ENCODE data around the gene SVIL.

The SVIL gene

GRCh38 chr10:29534590-29534989 is 100.2 kb downstream of the SVIL start:
- no peak for DNase-seq (ENCODE audit: low read depth)
- Histone ChIP-seq H3K4me3 (ENCODE audit: low read length) (peak overlapping the region; percentile 68), H3K36me3 (ENCODE audit: control insufficient read depth, insufficient read depth, low read length, severe bottlenecking) (peaks cover 56% of the 10 kb centered on the region), H3K4me1 (ENCODE audit: control insufficient read depth, insufficient read depth, low read length) (peaks cover 26% of the 10 kb centered on the region), H3K27me3 (replicated peaks; ENCODE audit: control insufficient read depth, insufficient read depth, low read length) (no peaks in the 10 kb centered on the region), H3K9ac (ENCODE audit: low read length) (peak overlapping the region; percentile 68), H3K9me3 (ENCODE audit: control insufficient read depth, low read length) (no peaks in the 10 kb centered on the region)

GRCh38 chr10:29533696-29534285 is 101.0 kb downstream of the SVIL start:
- DNase-seq (ENCODE audit: low read depth) = no peak
- Histone ChIP-seq H3K9ac (ENCODE audit: low read length) (no peak overlapping the region), H3K4me3 (ENCODE audit: low read length) (no peak overlapping the region), H3K9me3 (ENCODE audit: control insufficient read depth, low read length) (no peaks in the 10 kb centered on the region), H3K36me3 (ENCODE audit: control insufficient read depth, insufficient read depth, low read length, severe bottlenecking) (peaks cover 57% of the 10 kb centered on the region), H3K27me3 (replicated peaks; ENCODE audit: control insufficient read depth, insufficient read depth, low read length) (no peaks in the 10 kb centered on the region), H3K4me1 (ENCODE audit: control insufficient read depth, insufficient read depth, low read length) (peaks cover 26% of the 10 kb centered on the region)

GRCh38 chr10:29533046-29533445 is 101.7 kb downstream of the SVIL start:
- H3K4me1 ChIP-seq (ENCODE audit: control insufficient read depth, insufficient read depth, low read length) = peaks cover 26% of the 10 kb centered on the region
- no peak overlapping the region for H3K4me3 ChIP-seq (ENCODE audit: low read length)
- no peaks in the 10 kb centered on the region for H3K9me3 ChIP-seq (ENCODE audit: control insufficient read depth, low read length)
- no peak for DNase-seq (ENCODE audit: low read depth)
- H3K9ac ChIP-seq (ENCODE audit: low read length) = no peak overlapping the region
- H3K27me3 ChIP-seq (replicated peaks; ENCODE audit: control insufficient read depth, insufficient read depth, low read length) = no peaks in the 10 kb centered on the region
- H3K36me3 ChIP-seq (ENCODE audit: control insufficient read depth, insufficient read depth, low read length, severe bottlenecking) = peaks cover 55% of the 10 kb centered on the region

GRCh38 chr10:29532256-29532878 is 102.4 kb downstream of the SVIL start:
- no peak overlapping the region for H3K4me3 ChIP-seq (ENCODE audit: low read length)
- no peak for DNase-seq (ENCODE audit: low read depth)

GRCh38 chr10:29530112-29530976 is 104.4 kb downstream of the SVIL start:
- Histone ChIP-seq H3K9me3 (ENCODE audit: control insufficient read depth, low read length) (no peaks in the 10 kb centered on the region), H3K4me1 (ENCODE audit: control insufficient read depth, insufficient read depth, low read length) (peaks cover 18% of the 10 kb centered on the region), H3K4me3 (ENCODE audit: low read length) (no peak overlapping the region), H3K36me3 (ENCODE audit: control insufficient read depth, insufficient read depth, low read length, severe bottlenecking) (peaks cover 70% of the 10 kb centered on the region), H3K27me3 (replicated peaks; ENCODE audit: control insufficient read depth, insufficient read depth, low read length) (no peaks in the 10 kb centered on the region), H3K9ac (ENCODE audit: low read length) (no peak overlapping the region)
- no peak for DNase-seq (ENCODE audit: low read depth)

More at GRCh38 chr10:29532256-29532878, 102.4 kb downstream of the SVIL start:
- H3K4me1 ChIP-seq (ENCODE audit: control insufficient read depth, insufficient read depth, low read length) = peaks cover 26% of the 10 kb centered on the region
- H3K27me3 ChIP-seq (replicated peaks; ENCODE audit: control insufficient read depth, insufficient read depth, low read length) = no peaks in the 10 kb centered on the region
- H3K9ac ChIP-seq (ENCODE audit: low read length) = no peak overlapping the region
- H3K9me3 ChIP-seq (ENCODE audit: control insufficient read depth, low read length) = no peaks in the 10 kb centered on the region
- peaks cover 53% of the 10 kb centered on the region for H3K36me3 ChIP-seq (ENCODE audit: control insufficient read depth, insufficient read depth, low read length, severe bottlenecking)

- H3K9me3 ChIP-seq (ENCODE audit: control insufficient read depth, low read length) = no peaks in the 10 kb centered on the region
- no peaks in the 10 kb centered on the region for H3K27me3 ChIP-seq (replicated peaks; ENCODE audit: control insufficient read depth, insufficient read depth, low read length)
- H3K4me3 ChIP-seq (ENCODE audit: low read length) = no peak overlapping the region
- no peak for DNase-seq (ENCODE audit: low read depth)
- H3K36me3 ChIP-seq (ENCODE audit: control insufficient read depth, insufficient read depth, low read length, severe bottlenecking) = peaks cover 81% of the 10 kb centered on the region
- no peak overlapping the region for H3K9ac ChIP-seq (ENCODE audit: low read length)
- H3K4me1 ChIP-seq (ENCODE audit: control insufficient read depth, insufficient read depth, low read length) = peaks cover 9% of the 10 kb centered on the region
Measured at GRCh38 chr10:29529146-29529545, 105.6 kb downstream of the SVIL start.

- Histone ChIP-seq H3K27me3 (replicated peaks; ENCODE audit: control insufficient read depth, insufficient read depth, low read length) (no peaks in the 10 kb centered on the region), H3K9ac (ENCODE audit: low read length) (no peak overlapping the region), H3K9me3 (ENCODE audit: control insufficient read depth, low read length) (no peaks in the 10 kb centered on the region), H3K4me3 (ENCODE audit: low read length) (no peak overlapping the region), H3K4me1 (ENCODE audit: control insufficient read depth, insufficient read depth, low read length) (no peaks in the 10 kb centered on the region), H3K36me3 (ENCODE audit: control insufficient read depth, insufficient read depth, low read length, severe bottlenecking) (peaks cover 88% of the 10 kb centered on the region)
- no peak for DNase-seq (ENCODE audit: low read depth)
Measured at GRCh38 chr10:29525762-29526161, 109.0 kb downstream of the SVIL start.

- Histone ChIP-seq H3K4me1 (ENCODE audit: control insufficient read depth, insufficient read depth, low read length) (no peaks in the 10 kb centered on the region), H3K27me3 (replicated peaks; ENCODE audit: control insufficient read depth, insufficient read depth, low read length) (no peaks in the 10 kb centered on the region), H3K36me3 (ENCODE audit: control insufficient read depth, insufficient read depth, low read length, severe bottlenecking) (peaks cover 88% of the 10 kb centered on the region), H3K9me3 (ENCODE audit: control insufficient read depth, low read length) (no peaks in the 10 kb centered on the region), H3K9ac (ENCODE audit: low read length) (no peak overlapping the region), H3K4me3 (ENCODE audit: low read length) (no peak overlapping the region)
- DNase-seq (ENCODE audit: low read depth) = no peak
Measured at GRCh38 chr10:29524720-29525119, 110.1 kb downstream of the SVIL start.

GRCh38 chr10:29524294-29524693 is 110.5 kb downstream of the SVIL start:
- H3K9ac ChIP-seq (ENCODE audit: low read length) = no peak overlapping the region
- H3K27me3 ChIP-seq (replicated peaks; ENCODE audit: control insufficient read depth, insufficient read depth, low read length) = no peaks in the 10 kb centered on the region
- H3K36me3 ChIP-seq (ENCODE audit: control insufficient read depth, insufficient read depth, low read length, severe bottlenecking) = peaks cover 88% of the 10 kb centered on the region
- H3K4me1 ChIP-seq (ENCODE audit: control insufficient read depth, insufficient read depth, low read length) = no peaks in the 10 kb centered on the region
- H3K4me3 ChIP-seq (ENCODE audit: low read length) = no peak overlapping the region
- no peaks in the 10 kb centered on the region for H3K9me3 ChIP-seq (ENCODE audit: control insufficient read depth, low read length)
- DNase-seq (ENCODE audit: low read depth) = no peak

- no peak overlapping the region for H3K4me3 ChIP-seq (ENCODE audit: low read length)
- peaks cover 89% of the 10 kb centered on the region for H3K36me3 ChIP-seq (ENCODE audit: control insufficient read depth, insufficient read depth, low read length, severe bottlenecking)
- H3K27me3 ChIP-seq (replicated peaks; ENCODE audit: control insufficient read depth, insufficient read depth, low read length) = no peaks in the 10 kb centered on the region
- no peaks in the 10 kb centered on the region for H3K9me3 ChIP-seq (ENCODE audit: control insufficient read depth, low read length)
- no peak overlapping the region for H3K9ac ChIP-seq (ENCODE audit: low read length)
- H3K4me1 ChIP-seq (ENCODE audit: control insufficient read depth, insufficient read depth, low read length) = no peaks in the 10 kb centered on the region
- no peak for DNase-seq (ENCODE audit: low read depth)
Measured at GRCh38 chr10:29522918-29523317, 111.9 kb downstream of the SVIL start.

GRCh38 chr10:29522061-29522855 is 112.5 kb downstream of the SVIL start:
- no peaks in the 10 kb centered on the region for H3K27me3 ChIP-seq (replicated peaks; ENCODE audit: control insufficient read depth, insufficient read depth, low read length)
- no peaks in the 10 kb centered on the region for H3K4me1 ChIP-seq (ENCODE audit: control insufficient read depth, insufficient read depth, low read length)
- no peak overlapping the region for H3K4me3 ChIP-seq (ENCODE audit: low read length)
- peak; percentile 31 for DNase-seq (ENCODE audit: low read depth)
- no peak overlapping the region for H3K9ac ChIP-seq (ENCODE audit: low read length)
- no peaks in the 10 kb centered on the region for H3K9me3 ChIP-seq (ENCODE audit: control insufficient read depth, low read length)
- H3K36me3 ChIP-seq (ENCODE audit: control insufficient read depth, insufficient read depth, low read length, severe bottlenecking) = peaks cover 91% of the 10 kb centered on the region
